HG02884 (cell line): Measurements from ENCODE around the gene AP4E1.
"Not testable (repeated sequence)": the region's sequence is repeated elsewhere in the genome, so short reads cannot be mapped to it uniquely, and the experiment has no call there.

Experiments
- ATAC-seq: cut with Tn5 transposase; IDR thresholded peaks from one replicate; pipeline ENCODE4 v1.9.1; 2021; ENCODE audit warnings: mild to moderate bottlenecking, moderate library complexity; ENCODE audit not compliant: unreplicated experiment

Gene AP4E1

DNA sequence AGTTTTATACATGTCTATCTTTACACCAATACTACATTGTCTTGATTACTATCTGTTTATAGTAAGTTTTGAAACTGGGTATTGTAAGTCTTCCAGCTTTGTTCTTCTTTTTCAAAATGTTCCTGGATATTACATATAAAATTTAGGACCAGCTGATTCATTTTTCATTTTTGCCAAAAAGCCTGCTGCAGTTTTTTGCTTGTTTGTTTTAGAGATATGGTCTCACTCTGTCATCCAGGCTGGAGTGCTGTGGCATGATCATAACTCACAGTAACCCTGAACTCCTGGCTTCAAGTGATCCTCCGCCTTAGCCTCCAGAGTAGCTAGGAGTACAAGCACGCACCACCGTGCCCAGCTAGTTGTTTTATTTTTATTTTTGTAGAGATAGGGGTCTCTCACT is 20.4 kb upstream of the AP4E1 start:
- ATAC-seq: no peak

- ATAC-seq: no peak
These were observed 18.9 kb upstream of the AP4E1 start for GRCh38 chr15:50889589-50889988.

DNA sequence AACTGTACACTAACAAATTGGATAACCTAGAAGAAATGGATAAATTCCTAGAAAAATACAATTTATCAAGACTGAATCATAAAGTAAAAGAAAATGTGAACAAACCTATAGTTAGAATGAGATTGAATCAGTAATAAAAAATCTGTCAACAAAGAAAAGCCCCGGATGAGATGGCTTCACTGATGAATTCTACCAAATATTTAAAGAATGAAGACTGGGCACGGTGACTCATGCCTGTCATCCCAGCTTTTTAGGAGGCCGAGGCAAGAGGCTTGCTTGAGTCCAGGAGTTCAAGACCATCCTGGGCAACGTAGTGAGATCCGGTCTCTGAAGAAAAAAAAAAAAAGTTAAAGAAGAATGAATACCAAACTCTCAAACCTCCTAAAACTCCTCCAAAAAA is 17.7 kb upstream of the AP4E1 start:
- no peak for ATAC-seq

- no peak for ATAC-seq
These were observed 17.3 kb upstream of the AP4E1 start for GRCh38 chr15:50891159-50891558.

GRCh38 chr15:50893976-50894375 is 14.5 kb upstream of the AP4E1 start:
- no peak for ATAC-seq

DNA sequence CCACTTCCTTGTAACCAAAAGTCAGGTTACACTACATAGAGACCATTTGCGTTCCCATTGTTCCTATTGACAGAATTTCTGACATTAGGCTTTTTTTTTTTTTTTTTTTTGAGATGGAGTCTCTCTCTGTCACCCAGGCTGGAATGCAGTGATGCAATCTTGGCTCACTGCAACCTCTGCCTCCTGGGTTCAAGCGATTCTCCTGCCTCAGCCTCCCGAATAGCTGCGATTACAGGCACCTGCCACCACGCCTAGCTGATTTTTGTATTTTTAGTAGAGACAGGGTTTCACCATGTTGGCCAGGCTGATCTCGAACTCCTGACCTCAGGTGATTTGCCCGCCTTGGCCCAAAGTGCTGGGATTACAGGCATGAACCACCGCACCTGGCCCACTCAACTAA is 7.1 kb upstream of the AP4E1 start:
- not testable (repeated sequence) for ATAC-seq

DNA sequence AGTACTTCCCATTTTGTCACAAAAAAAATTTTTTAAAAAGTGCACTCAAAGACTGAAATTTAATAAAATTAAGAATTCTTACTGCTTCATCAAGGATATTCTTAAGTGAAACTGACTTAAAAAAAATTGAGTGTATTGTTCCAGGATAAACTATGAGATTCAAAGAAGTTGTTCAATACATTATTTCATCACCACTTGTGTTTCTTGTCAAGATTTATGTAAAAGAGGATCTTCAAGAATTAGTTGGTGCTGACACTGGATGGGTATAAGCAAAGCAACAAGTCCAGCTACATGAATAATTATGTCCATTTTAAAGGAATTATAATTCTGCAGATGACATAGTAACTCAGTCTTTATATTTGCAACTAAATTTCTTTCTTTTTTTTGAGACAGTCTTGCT is 4.3 kb upstream of the AP4E1 start:
- ATAC-seq: no peak

DNA sequence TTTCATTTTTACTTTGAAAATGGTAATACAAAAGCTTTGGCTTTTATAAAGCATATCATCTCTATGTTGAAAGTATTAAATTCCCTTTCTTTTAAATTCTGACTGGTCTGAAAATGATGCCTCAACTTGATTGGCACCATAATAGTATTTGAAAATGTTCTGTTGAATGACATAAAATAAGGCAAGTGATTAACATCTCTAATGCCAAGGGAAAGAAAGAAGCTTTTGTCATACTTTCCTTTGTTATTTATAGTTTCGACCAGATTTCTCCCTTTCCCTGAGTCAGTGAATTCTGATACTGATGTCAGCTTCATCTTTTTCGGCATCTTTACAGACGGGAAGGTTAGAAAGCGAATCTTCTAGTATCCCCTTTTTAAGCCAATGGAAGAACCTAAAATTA is 3.4 kb upstream of the AP4E1 start:
- no peak for ATAC-seq

DNA sequence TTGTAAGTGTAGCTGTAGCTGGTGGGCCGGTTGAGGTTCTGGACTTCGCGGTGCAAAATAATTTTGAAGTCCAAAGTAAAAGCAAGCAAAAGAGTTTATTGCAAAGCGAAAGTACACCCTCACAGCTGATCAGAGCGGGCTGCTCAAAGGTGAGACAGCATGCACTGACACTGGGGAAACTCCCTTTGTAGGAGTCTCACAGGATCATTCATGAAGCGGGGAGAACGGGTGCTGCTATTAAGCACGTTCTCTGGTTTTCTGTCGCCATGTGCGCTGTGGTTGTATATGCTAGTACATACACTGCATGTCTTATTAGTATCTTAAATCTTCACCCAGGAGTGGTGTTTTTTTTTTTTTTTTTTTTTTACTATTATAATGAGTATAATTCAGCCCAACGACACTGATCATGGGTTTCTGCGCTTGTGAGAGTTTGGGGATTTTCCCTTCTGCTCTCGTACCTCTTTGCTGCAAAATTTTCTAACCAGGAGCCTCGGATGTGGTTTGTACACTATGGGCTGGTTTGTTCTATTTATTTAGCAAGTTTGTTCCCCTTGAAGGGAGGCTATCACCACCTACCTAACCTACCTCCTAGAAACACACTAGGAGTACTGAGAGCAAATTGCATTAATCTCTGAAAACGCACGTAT is 1.4 kb upstream of the AP4E1 start:
- peak; percentile 49 for ATAC-seq

GRCh38 chr15:50907601-50908208 is 778 bp upstream of the AP4E1 start:
- no peak for ATAC-seq

GRCh38 chr15:50909010-50909317 is 481 bp downstream of the AP4E1 start:
- no peak for ATAC-seq

DNA sequence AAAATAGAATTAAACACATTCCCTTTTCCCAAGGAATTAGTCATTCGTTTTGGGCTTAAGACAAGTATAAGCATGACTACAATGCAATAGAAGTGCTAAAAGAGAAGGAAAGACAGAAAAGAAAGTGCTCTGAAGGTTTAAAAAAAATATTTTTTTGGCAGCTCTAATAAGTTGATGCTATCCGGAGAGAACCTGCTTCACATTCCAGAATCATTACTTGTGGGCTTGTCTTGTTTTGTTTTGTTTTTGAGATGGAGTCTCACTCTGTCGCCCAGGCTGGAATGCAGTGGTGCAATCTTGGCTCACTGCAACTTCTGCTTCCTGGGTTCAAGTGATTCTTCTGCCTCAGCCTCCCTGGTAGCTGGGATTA is 1.9 kb downstream of the AP4E1 start:
- not testable (repeated sequence) for ATAC-seq

- no peak for ATAC-seq
These were observed 2.5 kb downstream of the AP4E1 start for GRCh38 chr15:50911001-50911400.

GRCh38 chr15:50911621-50912020 is 3.1 kb downstream of the AP4E1 start:
- ATAC-seq: no peak

DNA sequence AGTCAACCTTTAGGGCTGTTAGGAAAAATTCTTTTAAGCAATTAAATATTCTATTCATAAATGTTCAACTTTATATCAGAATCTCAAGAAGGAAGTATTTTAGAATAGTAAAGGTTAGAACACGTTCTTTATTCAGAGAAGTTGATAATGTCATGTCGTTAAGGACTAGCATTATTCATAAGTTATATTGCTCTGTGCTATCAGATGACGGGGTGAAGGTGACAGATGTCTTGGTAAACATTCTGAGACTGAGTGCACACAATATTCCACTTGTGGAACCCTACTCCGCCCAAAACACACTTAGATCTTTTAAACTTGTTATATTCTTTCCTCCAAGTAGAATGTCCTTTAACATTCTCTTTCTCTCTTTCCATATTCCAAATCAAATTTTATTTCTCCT is 7.9 kb downstream of the AP4E1 start:
- ATAC-seq: no peak

- not testable (repeated sequence) for ATAC-seq
These were observed 10.9 kb downstream of the AP4E1 start for GRCh38 chr15:50919359-50919758.

- ATAC-seq: no peak
These were observed 16.8 kb downstream of the AP4E1 start for GRCh38 chr15:50925281-50925680.

GRCh38 chr15:50929062-50929461 is 20.6 kb downstream of the AP4E1 start:
- no peak for ATAC-seq

- no peak for ATAC-seq
These were observed 22.3 kb downstream of the AP4E1 start for GRCh38 chr15:50930792-50931191.

GRCh38 chr15:50933341-50933740 is 24.9 kb downstream of the AP4E1 start:
- ATAC-seq: no peak

DNA sequence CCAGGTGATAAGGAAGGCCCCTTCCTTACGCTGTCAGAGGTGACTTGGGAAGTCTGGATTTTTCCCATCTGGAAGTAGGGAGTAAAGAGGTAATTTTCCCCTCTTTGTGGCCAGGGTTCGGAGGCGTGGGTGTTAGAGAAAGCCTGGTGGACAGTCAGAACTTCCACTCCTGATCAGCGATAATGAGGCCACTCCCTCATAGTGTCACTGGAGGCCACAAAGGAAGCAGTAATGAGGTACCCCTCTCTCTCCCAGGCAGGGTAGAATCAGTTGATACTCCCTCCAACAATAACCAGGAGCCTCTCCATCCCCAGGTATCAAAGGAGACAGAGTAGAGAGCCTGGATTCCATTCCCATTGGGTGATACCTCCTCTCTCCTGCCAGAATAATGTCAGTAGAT is 30.0 kb downstream of the AP4E1 start:
- no peak for ATAC-seq

- ATAC-seq: no peak
These were observed 31.4 kb downstream of the AP4E1 start for GRCh38 chr15:50939911-50940310.

- no peak for ATAC-seq
These were observed 32.0 kb downstream of the AP4E1 start for GRCh38 chr15:50940506-50940905.
